CD4-positive, alpha-beta memory T cell (primary cell): Measurements from ENCODE around the gene ARR3. TPM values are rescaled to one million over a fixed set of nuclear protein-coding genes. Genes with fewer than 3 reads are reported as not detected.
A peak's percentile ranks its signal among the peaks of the same experiment; 100 is the strongest.
"Not testable (repeated sequence)": the region's sequence is repeated elsewhere in the genome, so short reads cannot be mapped to it uniquely, and the experiment has no call there.

Experiments
- CTCF ChIA-PET: fragments of 350-600 bp; sonication (Branson Sonifier 250); formaldehyde crosslinking; loops from one replicate; lab custom pipeline; 2021; ENCODE audit warnings: inconsistent platforms; ENCODE audit not compliant: partially characterized antibody; lab: Charles Lee
- POLR2A ChIA-PET: fragments of 350-600 bp; sonication (Branson Sonifier 250); formaldehyde crosslinking; loops from one replicate; lab custom pipeline; 2021; ENCODE audit not compliant: partially characterized antibody; lab: Charles Lee
- DNase-seq, 5 donors: peaks; one replicate each; pipeline versions ENCODE4 v3.0.0 to v3.0.0-alpha.2; 2020 to 2022; ENCODE audit warnings: mixed read lengths in 1 of 5
- H3K27ac ChIP-seq: one replicate; pipeline ENCODE4 v1.7.0; 2013; ENCODE audit warnings: low read depth, low read length
- H3K27me3 ChIP-seq: 2 replicates; pipeline ENCODE4 v1.7.0; 2013; ENCODE audit warnings: mild to moderate bottlenecking, low read length, moderate library complexity; ENCODE audit not compliant: insufficient read depth
- H3K36me3 ChIP-seq: 2 replicates; pipeline ENCODE4 v1.7.0; 2013; ENCODE audit warnings: mild to moderate bottlenecking, low read length, moderate library complexity; ENCODE audit not compliant: insufficient read depth
- H3K4me1 ChIP-seq: 2 replicates; pipeline ENCODE4 v1.7.0; 2013; ENCODE audit warnings: mild to moderate bottlenecking, low read length, moderate library complexity; ENCODE audit not compliant: insufficient read depth
- H3K4me3 ChIP-seq, 2 donors: one replicate each; pipeline ENCODE4 v1.7.0; 2013; ENCODE audit warnings: low read length in 2 of 2, mild to moderate bottlenecking in 1 of 2
- H3K9me3 ChIP-seq, 2 donors: one replicate each; pipeline ENCODE4 v1.7.0; 2013; ENCODE audit warnings: low read length in 2 of 2, control low read depth in 1 of 2; ENCODE audit not compliant: control insufficient read depth in 1 of 2
- H3K27ac Mint-ChIP-seq, 7 donors: one replicate each; pipeline ENCODE4 v1.8.0; 2020 to 2021; ENCODE audit warnings: mixed read lengths in 7 of 7, mild to moderate bottlenecking in 6 of 7, inconsistent platforms in 3 of 7, moderate library complexity in 3 of 7
- H3K27me3 Mint-ChIP-seq, 2 donors: one replicate each; pipeline ENCODE4 v1.8.0; 2020 to 2021; ENCODE audit warnings: mixed read lengths in 2 of 2
- H3K36me3 Mint-ChIP-seq, 2 donors: one replicate each; pipeline ENCODE4 v1.8.0; 2020 to 2021; ENCODE audit warnings: mixed read lengths in 2 of 2, inconsistent platforms in 1 of 2, mild to moderate bottlenecking in 1 of 2
- H3K4me1 Mint-ChIP-seq, 4 donors: one replicate each; pipeline ENCODE4 v1.8.0; 2020 to 2021; ENCODE audit warnings: mixed read lengths in 4 of 4, mild to moderate bottlenecking in 1 of 4
- H3K4me3 Mint-ChIP-seq, 8 donors: one replicate each; pipeline ENCODE4 v1.8.0; 2020 to 2021; ENCODE audit warnings: mixed read lengths in 8 of 8, mild to moderate bottlenecking in 7 of 8, moderate library complexity in 6 of 8, inconsistent platforms in 3 of 8
- H3K9me3 Mint-ChIP-seq, 8 donors: one replicate each; pipeline ENCODE4 v1.8.0; 2020 to 2021; ENCODE audit warnings: mixed read lengths in 8 of 8, mild to moderate bottlenecking in 5 of 8, inconsistent platforms in 3 of 8, moderate library complexity in 1 of 8
- intact Hi-C: fragments of 100-400 bp; cut with micrococcal nuclease; formaldehyde crosslinking; loops from one replicate; pipeline ENCODE4 v1.15.1; 2023
- polyA plus RNA-seq, 2 donors: library from polyadenylated mRNA; unstranded; fragments of 300-500 nt; fragmentation: Illumina TruSeq; gene quantifications; one replicate each; pipeline ENCODE4 v1.2.3, GENCODE V29; 2021
- total RNA-seq, 2 experiments: library from RNA; stranded (reverse); gene quantifications; one replicate each; pipeline ENCODE4 v1.2.3, GENCODE V29; 2021

The ARR3 gene
- total and polyA plus RNA-seq, 4 experiments from 2014 or later = not detected

- Mint-ChIP-seq H3K27ac (no peak overlapping the region), H3K36me3 (no peaks in the 10 kb centered on the region), H3K27me3 (no peaks in the 10 kb centered on the region), H3K4me3 (no peak overlapping the region), H3K9me3 (no peaks in the 10 kb centered on the region), H3K4me1 (no peaks in the 10 kb centered on the region)
- CTCF ChIA-PET = no interaction called here
- intact Hi-C loops = no loop called here
- Histone ChIP-seq H3K4me3 (no peak overlapping the region), H3K9me3 (no peaks in the 10 kb centered on the region), H3K27me3 (no peaks in the 10 kb centered on the region), H3K27ac (no peak overlapping the region), H3K36me3 (no peaks in the 10 kb centered on the region), H3K4me1 (no peaks in the 10 kb centered on the region)
- POLR2A ChIA-PET = no interaction called here
- no peak for DNase-seq
These were observed 26.6 kb upstream of the ARR3 start for GRCh38 chrX:70241501-70241900.

GRCh38 chrX:70243601-70244000 is 24.5 kb upstream of the ARR3 start:
- H3K4me3 Mint-ChIP-seq, H3K27me3 Mint-ChIP-seq, POLR2A ChIA-PET, H3K4me1 ChIP-seq, CTCF ChIA-PET, H3K36me3 Mint-ChIP-seq, H3K9me3 ChIP-seq, H3K4me3 ChIP-seq, H3K27ac ChIP-seq, H3K36me3 ChIP-seq, H3K27ac Mint-ChIP-seq, intact Hi-C loops, DNase-seq, H3K4me1 Mint-ChIP-seq, H3K27me3 ChIP-seq, H3K9me3 Mint-ChIP-seq: not testable (repeated sequence)

GRCh38 chrX:70244881-70245280 is 23.3 kb upstream of the ARR3 start:
- no peak overlapping the region for H3K27ac ChIP-seq
- intact Hi-C loops = no loop called here
- no peaks in the 10 kb centered on the region for H3K4me1 ChIP-seq
- H3K4me3 ChIP-seq = no peak overlapping the region
- H3K9me3 Mint-ChIP-seq = no peaks in the 10 kb centered on the region
- no peaks in the 10 kb centered on the region for H3K9me3 ChIP-seq
- no peak for DNase-seq
- H3K36me3 Mint-ChIP-seq = no peaks in the 10 kb centered on the region
- H3K27me3 Mint-ChIP-seq = no peaks in the 10 kb centered on the region
- no peaks in the 10 kb centered on the region for H3K27me3 ChIP-seq
- CTCF ChIA-PET = no interaction called here
- no peaks in the 10 kb centered on the region for H3K36me3 ChIP-seq
- no peaks in the 10 kb centered on the region for H3K4me1 Mint-ChIP-seq
- H3K27ac Mint-ChIP-seq = no peak overlapping the region
- POLR2A ChIA-PET = no interaction called here
- no peak overlapping the region for H3K4me3 Mint-ChIP-seq

- DNase-seq = no peak
- no peaks in the 10 kb centered on the region for H3K4me1 Mint-ChIP-seq
These were observed 20.9 kb upstream of the ARR3 start for GRCh38 chrX:70247252-70247651.

GRCh38 chrX:70252491-70252890 is 15.6 kb upstream of the ARR3 start:
- intact Hi-C loops = no loop called here
- no peaks in the 10 kb centered on the region for H3K9me3 Mint-ChIP-seq
- H3K27ac Mint-ChIP-seq = no peak overlapping the region
- H3K36me3 Mint-ChIP-seq = peaks cover 0 to 4% of the 10 kb centered on the region in 2 donors
- H3K4me3 Mint-ChIP-seq = no peak overlapping the region
- no peaks in the 10 kb centered on the region for H3K9me3 ChIP-seq
- ChIA-PET POLR2A (no interaction called here), CTCF (no interaction called here)
- H3K27me3 Mint-ChIP-seq = no peaks in the 10 kb centered on the region
- H3K4me1 Mint-ChIP-seq = no peaks in the 10 kb centered on the region
- H3K4me1 ChIP-seq = no peaks in the 10 kb centered on the region
- H3K27ac ChIP-seq = no peak overlapping the region
- H3K36me3 ChIP-seq = no peaks in the 10 kb centered on the region
- no peaks in the 10 kb centered on the region for H3K27me3 ChIP-seq
- no peak for DNase-seq
- H3K4me3 ChIP-seq = no peak overlapping the region

More at GRCh38 chrX:70247252-70247651, 20.9 kb upstream of the ARR3 start:
- CTCF ChIA-PET = no interaction called here
- H3K9me3 Mint-ChIP-seq = no peaks in the 10 kb centered on the region
- H3K4me3 Mint-ChIP-seq = no peak overlapping the region
- POLR2A ChIA-PET = no interaction called here
- H3K4me1 ChIP-seq = no peaks in the 10 kb centered on the region
- no peak overlapping the region for H3K4me3 ChIP-seq
- no peaks in the 10 kb centered on the region for H3K9me3 ChIP-seq
- H3K27ac Mint-ChIP-seq = no peak overlapping the region
- H3K27me3 Mint-ChIP-seq = no peaks in the 10 kb centered on the region
- H3K27ac ChIP-seq = no peak overlapping the region
- H3K36me3 ChIP-seq = no peaks in the 10 kb centered on the region
- no peaks in the 10 kb centered on the region for H3K27me3 ChIP-seq
- intact Hi-C loops = no loop called here
- no peaks in the 10 kb centered on the region for H3K36me3 Mint-ChIP-seq

GRCh38 chrX:70253377-70254062 is 14.6 kb upstream of the ARR3 start:
- no peak for DNase-seq
- intact Hi-C loops = no loop called here
- Histone ChIP-seq H3K4me1 (no peaks in the 10 kb centered on the region), H3K27me3 (no peaks in the 10 kb centered on the region), H3K36me3 (no peaks in the 10 kb centered on the region), H3K9me3 (no peaks in the 10 kb centered on the region), H3K4me3 (no peak overlapping the region), H3K27ac (no peak overlapping the region)
- no peaks in the 10 kb centered on the region for H3K4me1 Mint-ChIP-seq
- CTCF ChIA-PET = no interaction called here
- no peak overlapping the region for H3K4me3 Mint-ChIP-seq
- no peaks in the 10 kb centered on the region for H3K9me3 Mint-ChIP-seq
- no peak overlapping the region for H3K27ac Mint-ChIP-seq
- H3K27me3 Mint-ChIP-seq = no peaks in the 10 kb centered on the region
- POLR2A ChIA-PET = no interaction called here
- H3K36me3 Mint-ChIP-seq = peaks cover 0 to 4% of the 10 kb centered on the region in 2 donors

- Histone ChIP-seq H3K4me3 (no peak overlapping the region), H3K9me3 (no peaks in the 10 kb centered on the region), H3K36me3 (no peaks in the 10 kb centered on the region), H3K27me3 (no peaks in the 10 kb centered on the region), H3K4me1 (no peaks in the 10 kb centered on the region), H3K27ac (no peak overlapping the region)
- CTCF ChIA-PET = no interaction called here
- Mint-ChIP-seq H3K4me1 (no peaks in the 10 kb centered on the region), H3K9me3 (no peaks in the 10 kb centered on the region), H3K27ac (no peak overlapping the region), H3K4me3 (no peak overlapping the region), H3K27me3 (no peaks in the 10 kb centered on the region), H3K36me3 (peaks cover 1 to 4% of the 10 kb centered on the region in 2 donors)
- intact Hi-C loops = no loop called here
- POLR2A ChIA-PET = no interaction called here
- no peak for DNase-seq
These were observed 14.1 kb upstream of the ARR3 start for GRCh38 chrX:70254063-70254400.

GRCh38 chrX:70254909-70255308 is 13.2 kb upstream of the ARR3 start:
- no peaks in the 10 kb centered on the region for H3K4me1 ChIP-seq
- Mint-ChIP-seq H3K4me3 (peak overlapping the region in 1 of 8 donors; percentile 57), H3K9me3 (no peaks in the 10 kb centered on the region), H3K27ac (no peak overlapping the region), H3K36me3 (peaks cover 1 to 4% of the 10 kb centered on the region in 2 donors), H3K27me3 (no peaks in the 10 kb centered on the region), H3K4me1 (no peaks in the 10 kb centered on the region)
- H3K27me3 ChIP-seq = no peaks in the 10 kb centered on the region
- H3K9me3 ChIP-seq = no peaks in the 10 kb centered on the region
- ChIA-PET POLR2A (no interaction called here), CTCF (no interaction called here)
- H3K4me3 ChIP-seq = no peak overlapping the region
- no peak for DNase-seq
- intact Hi-C loops = no loop called here
- no peaks in the 10 kb centered on the region for H3K36me3 ChIP-seq
- H3K27ac ChIP-seq = no peak overlapping the region
